OCI-LY3 (cell line): Measurements from ENCODE around the gene CST8.

ENCODE experiments used
- CTCF ChIP-seq: fragments of 200-600, 300-600 bp; sonication (generic); IDR thresholded peaks from 2 replicates; pipeline ENCODE4 v1.5.1; 2014; ENCODE audit warnings: antibody characterized with exemption, low read length, low read depth
- EZH2phosphoT487 ChIP-seq: fragments of 200-600 bp; shearing (Covaris generic); IDR thresholded peaks from 2 replicates; pipeline ENCODE4 v1.6.1; 2018; ENCODE audit warnings: antibody characterized with exemption, mixed run types, low read depth

- TF ChIP-seq CTCF (no peak), EZH2phosphoT487 (no peak)
Observed at GRCh38 chr20:23530937-23531567, 40.1 kb downstream of the CST8 start.
